Progenitor cell of endocrine pancreas (in vitro differentiated cells): ENCODE measurements around the gene RAB14. TPM values are rescaled to one million over a fixed set of nuclear protein-coding genes. Genes with fewer than 3 reads are reported as not detected.

ENCODE experiments used
- DNase-seq: peaks from one replicate; pipeline ENCODE4 v3.0.0; 2021; ENCODE audit warnings: low spot score; ENCODE audit not compliant: unreplicated experiment
- H3K27ac Mint-ChIP-seq: 2 replicates; pipeline ENCODE4 v1.8.0; 2021; ENCODE audit warnings: mild to moderate bottlenecking, moderate library complexity, mixed read lengths
- H3K27me3 Mint-ChIP-seq: 2 replicates; pipeline ENCODE4 v1.8.0; 2021; ENCODE audit warnings: mixed read lengths
- H3K36me3 Mint-ChIP-seq: 2 replicates; pipeline ENCODE4 v1.8.0; 2022; ENCODE audit warnings: mixed read lengths; ENCODE audit not compliant: insufficient read depth
- H3K4me1 Mint-ChIP-seq: 2 replicates; pipeline ENCODE4 v1.8.0; 2021; ENCODE audit warnings: low read depth, mixed read lengths
- H3K4me3 Mint-ChIP-seq: 2 replicates; pipeline ENCODE4 v1.8.0; 2021; ENCODE audit warnings: low read depth, mild to moderate bottlenecking, moderate library complexity, mixed read lengths
- H3K9me3 Mint-ChIP-seq: 2 replicates; pipeline ENCODE4 v1.8.0; 2021; ENCODE audit warnings: low read depth, mixed read lengths
- CTCF ChIP-seq: fragments of 200-600 bp; sonication (generic); IDR thresholded peaks from one replicate; pipeline ENCODE4 v1.5.0; 2021; ENCODE audit warnings: antibody characterized with exemption, mild to moderate bottlenecking; ENCODE audit not compliant: unreplicated experiment
- total RNA-seq: library from RNA; stranded (reverse); gene quantifications from 2 replicates; pipeline ENCODE4 v1.2.1, GENCODE V29; 2021

Gene RAB14
- total RNA-seq, 1 donor from 2014 or later: 53.7 TPM

- peak; percentile 96 for TF ChIP-seq CTCF
- no peaks in the 10 kb centered on the region for H3K27me3 Mint-ChIP-seq
- H3K27ac Mint-ChIP-seq: peak overlapping the region; percentile 66
- no peak overlapping the region for H3K4me3 Mint-ChIP-seq
- H3K4me1 Mint-ChIP-seq: peaks cover 11% of the 10 kb centered on the region
- DNase-seq: peak; percentile 83
- H3K9me3 Mint-ChIP-seq: no peaks in the 10 kb centered on the region
- no peaks in the 10 kb centered on the region for H3K36me3 Mint-ChIP-seq
Measured at GRCh38 chr9:121213136-121213806, 11.6 kb upstream of the RAB14 start.

- Mint-ChIP-seq H3K4me1 (peaks cover 11% of the 10 kb centered on the region), H3K9me3 (no peaks in the 10 kb centered on the region), H3K36me3 (no peaks in the 10 kb centered on the region), H3K27ac (no peak overlapping the region), H3K27me3 (no peaks in the 10 kb centered on the region), H3K4me3 (no peak overlapping the region)
- no peak for TF ChIP-seq CTCF
- no peak for DNase-seq
Measured at GRCh38 chr9:121210536-121210935, 8.9 kb upstream of the RAB14 start.

GRCh38 chr9:121207371-121207940, 5.8 kb upstream of the RAB14 start:
- Mint-ChIP-seq H3K27ac (no peak overlapping the region), H3K27me3 (peaks cover 5% of the 10 kb centered on the region)

GRCh38 chr9:121206516-121207370, 5.1 kb upstream of the RAB14 start:
- H3K4me1 Mint-ChIP-seq: peaks cover 6% of the 10 kb centered on the region
- H3K9me3 Mint-ChIP-seq: no peaks in the 10 kb centered on the region
- no peak for DNase-seq
- H3K27me3 Mint-ChIP-seq: peaks cover 5% of the 10 kb centered on the region
- H3K4me3 Mint-ChIP-seq: no peak overlapping the region
- H3K27ac Mint-ChIP-seq: no peak overlapping the region
- H3K36me3 Mint-ChIP-seq: no peaks in the 10 kb centered on the region
- TF ChIP-seq CTCF: no peak

More at GRCh38 chr9:121207371-121207940, 5.8 kb upstream of the RAB14 start:
- no peak for TF ChIP-seq CTCF
- no peak for DNase-seq
- peaks cover 8% of the 10 kb centered on the region for H3K4me1 Mint-ChIP-seq
- no peaks in the 10 kb centered on the region for H3K36me3 Mint-ChIP-seq
- no peaks in the 10 kb centered on the region for H3K9me3 Mint-ChIP-seq
- no peak overlapping the region for H3K4me3 Mint-ChIP-seq

- DNase-seq: no peak
- no peak for TF ChIP-seq CTCF
- Mint-ChIP-seq H3K27ac (no peak overlapping the region), H3K27me3 (peaks cover 5% of the 10 kb centered on the region), H3K36me3 (no peaks in the 10 kb centered on the region), H3K4me1 (peaks cover 9% of the 10 kb centered on the region), H3K9me3 (no peaks in the 10 kb centered on the region), H3K4me3 (no peak overlapping the region)
Measured at GRCh38 chr9:121204611-121205010, 2.9 kb upstream of the RAB14 start.
